GM12872 (cell line): ENCODE measurements around the gene GART.

ENCODE experiments used
- TF ChIP-seq, protein P1 (sequence below): IDR thresholded peaks from 3 replicates; pipeline ENCODE4 v1.5.1; 2011; ENCODE audit warnings: low read depth, mild to moderate bottlenecking, low read length, moderate library complexity; ENCODE audit not compliant: insufficient read depth

GART gene

DNA sequence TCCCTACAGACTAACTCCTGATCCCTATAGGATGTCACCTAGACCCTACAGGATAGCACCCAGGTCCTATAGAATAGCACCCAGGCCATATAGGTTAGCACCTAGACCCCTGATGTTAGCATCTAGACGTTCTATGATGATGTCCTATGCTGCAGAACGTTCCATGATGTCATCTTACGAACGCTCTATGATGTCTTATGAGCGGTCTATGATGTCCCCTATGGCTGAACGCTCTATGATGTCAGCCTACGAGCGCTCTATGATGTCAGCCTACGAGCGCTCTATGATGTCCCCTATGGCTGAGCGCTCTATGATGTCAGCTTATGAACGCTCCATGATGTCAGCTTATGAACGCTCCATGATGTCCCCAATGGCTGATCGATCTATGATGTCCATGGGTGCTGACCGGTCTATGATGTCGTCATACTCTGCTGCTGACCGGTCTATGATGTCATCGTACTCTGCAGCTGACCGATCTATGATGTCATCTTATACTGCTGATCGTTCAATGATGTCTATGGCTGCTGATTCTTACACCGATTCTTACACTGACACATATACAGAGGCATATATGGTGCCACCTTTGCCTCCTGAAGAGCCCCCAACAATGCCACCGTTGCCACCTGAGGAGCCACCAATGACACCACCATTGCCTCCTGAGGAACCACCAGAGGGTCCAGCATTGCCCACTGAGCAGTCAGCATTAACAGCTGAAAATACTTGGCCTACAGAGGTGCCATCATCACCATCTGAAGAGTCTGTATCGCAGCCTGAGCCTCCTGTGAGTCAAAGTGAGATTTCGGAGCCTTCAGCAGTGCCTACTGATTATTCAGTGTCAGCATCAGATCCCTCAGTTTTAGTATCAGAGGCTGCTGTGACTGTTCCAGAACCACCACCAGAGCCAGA, 10.4 kb upstream of the GART start:
- TF ChIP-seq, protein P1, sequence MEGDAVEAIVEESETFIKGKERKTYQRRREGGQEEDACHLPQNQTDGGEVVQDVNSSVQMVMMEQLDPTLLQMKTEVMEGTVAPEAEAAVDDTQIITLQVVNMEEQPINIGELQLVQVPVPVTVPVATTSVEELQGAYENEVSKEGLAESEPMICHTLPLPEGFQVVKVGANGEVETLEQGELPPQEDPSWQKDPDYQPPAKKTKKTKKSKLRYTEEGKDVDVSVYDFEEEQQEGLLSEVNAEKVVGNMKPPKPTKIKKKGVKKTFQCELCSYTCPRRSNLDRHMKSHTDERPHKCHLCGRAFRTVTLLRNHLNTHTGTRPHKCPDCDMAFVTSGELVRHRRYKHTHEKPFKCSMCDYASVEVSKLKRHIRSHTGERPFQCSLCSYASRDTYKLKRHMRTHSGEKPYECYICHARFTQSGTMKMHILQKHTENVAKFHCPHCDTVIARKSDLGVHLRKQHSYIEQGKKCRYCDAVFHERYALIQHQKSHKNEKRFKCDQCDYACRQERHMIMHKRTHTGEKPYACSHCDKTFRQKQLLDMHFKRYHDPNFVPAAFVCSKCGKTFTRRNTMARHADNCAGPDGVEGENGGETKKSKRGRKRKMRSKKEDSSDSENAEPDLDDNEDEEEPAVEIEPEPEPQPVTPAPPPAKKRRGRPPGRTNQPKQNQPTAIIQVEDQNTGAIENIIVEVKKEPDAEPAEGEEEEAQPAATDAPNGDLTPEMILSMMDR: no peak

DNA sequence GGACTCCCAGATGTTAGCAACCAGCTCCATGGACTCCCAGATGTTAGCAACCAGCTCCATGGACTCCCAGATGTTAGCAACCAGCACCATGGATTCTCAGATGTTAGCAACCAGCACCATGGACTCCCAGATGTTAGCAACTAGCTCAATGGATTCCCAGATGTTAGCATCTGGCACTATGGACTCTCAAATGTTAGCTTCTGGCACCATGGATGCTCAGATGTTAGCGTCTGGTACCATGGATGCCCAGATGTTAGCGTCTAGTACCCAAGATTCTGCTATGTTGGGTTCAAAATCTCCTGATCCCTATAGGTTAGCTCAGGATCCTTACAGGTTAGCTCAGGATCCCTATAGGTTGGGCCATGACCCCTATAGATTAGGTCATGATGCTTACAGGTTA, 9.7 kb upstream of the GART start:
- TF ChIP-seq, protein P1: no peak

DNA sequence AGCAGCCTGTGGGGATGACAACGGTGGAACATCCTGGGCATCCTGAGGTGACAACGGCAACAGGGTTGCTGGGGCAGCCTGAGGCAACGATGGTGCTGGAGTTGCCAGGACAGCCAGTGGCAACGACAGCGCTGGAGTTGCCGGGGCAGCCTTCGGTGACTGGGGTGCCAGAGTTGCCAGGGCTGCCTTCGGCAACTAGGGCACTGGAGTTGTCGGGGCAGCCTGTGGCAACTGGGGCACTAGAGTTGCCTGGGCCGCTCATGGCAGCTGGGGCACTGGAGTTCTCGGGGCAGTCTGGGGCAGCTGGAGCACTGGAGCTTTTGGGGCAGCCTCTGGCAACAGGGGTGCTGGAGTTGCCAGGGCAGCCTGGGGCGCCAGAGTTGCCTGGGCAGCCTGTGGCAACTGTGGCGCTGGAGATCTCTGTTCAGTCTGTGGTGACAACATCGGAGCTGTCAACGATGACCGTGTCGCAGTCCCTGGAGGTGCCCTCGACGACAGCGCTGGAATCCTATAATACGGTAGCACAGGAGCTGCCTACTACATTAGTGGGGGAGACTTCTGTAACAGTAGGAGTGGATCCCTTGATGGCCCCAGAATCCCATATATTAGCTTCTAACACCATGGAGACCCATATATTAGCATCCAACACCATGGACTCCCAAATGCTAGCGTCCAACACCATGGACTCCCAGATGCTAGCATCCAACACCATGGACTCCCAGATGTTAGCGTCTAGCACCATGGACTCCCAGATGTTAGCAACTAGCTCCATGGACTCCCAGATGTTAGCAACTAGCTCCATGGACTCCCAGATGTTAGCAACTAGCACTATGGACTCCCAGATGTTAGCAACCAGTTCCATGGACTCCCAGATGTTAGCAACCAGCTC, 9.1 kb upstream of the GART start:
- TF ChIP-seq, protein P1: no peak

DNA sequence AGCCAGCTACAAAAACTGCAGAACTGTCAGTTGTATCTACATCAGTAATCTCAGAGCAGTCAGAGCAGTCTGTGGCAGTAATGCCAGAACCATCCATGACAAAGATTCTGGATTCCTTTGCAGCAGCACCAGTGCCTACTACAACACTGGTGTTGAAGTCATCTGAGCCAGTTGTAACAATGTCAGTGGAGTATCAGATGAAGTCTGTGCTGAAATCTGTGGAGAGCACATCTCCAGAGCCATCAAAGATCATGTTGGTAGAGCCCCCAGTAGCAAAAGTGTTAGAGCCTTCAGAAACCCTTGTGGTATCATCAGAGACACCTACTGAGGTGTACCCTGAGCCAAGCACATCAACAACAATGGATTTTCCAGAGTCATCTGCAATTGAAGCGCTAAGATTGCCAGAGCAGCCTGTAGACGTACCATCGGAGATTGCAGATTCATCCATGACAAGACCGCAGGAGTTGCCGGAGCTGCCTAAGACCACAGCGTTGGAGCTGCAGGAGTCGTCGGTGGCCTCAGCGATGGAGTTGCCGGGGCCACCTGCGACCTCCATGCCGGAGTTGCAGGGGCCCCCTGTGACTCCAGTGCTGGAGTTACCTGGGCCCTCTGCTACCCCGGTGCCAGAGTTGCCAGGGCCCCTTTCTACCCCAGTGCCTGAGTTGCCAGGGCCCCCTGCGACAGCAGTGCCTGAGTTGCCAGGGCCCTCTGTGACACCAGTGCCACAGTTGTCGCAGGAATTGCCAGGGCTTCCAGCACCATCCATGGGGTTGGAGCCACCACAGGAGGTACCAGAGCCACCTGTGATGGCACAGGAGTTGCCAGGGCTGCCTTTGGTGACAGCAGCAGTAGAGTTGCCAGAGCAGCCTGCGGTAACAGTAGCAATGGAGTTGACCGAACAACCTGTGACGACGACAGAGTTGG, 8.2 kb upstream of the GART start:
- TF ChIP-seq, protein P1: no peak

DNA sequence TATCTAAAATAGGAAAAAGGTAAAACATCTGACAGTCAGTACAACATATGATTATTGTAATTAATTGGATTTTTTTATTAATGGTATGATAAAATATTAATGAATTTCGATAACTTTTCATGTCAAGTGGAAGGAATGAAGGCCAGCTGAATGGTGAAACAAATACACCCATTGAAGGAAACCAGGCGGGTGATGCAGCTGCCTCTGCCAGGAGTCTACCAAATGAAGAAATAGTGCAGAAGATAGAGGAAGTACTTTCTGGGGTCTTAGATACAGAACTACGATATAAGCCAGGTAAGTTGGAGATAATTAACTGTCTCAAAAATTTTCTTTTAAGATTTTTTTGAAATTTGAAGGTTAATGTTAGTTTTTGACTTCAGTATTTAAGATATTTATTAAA, 4.2 kb upstream of the GART start:
- TF ChIP-seq, protein P1: no peak

DNA sequence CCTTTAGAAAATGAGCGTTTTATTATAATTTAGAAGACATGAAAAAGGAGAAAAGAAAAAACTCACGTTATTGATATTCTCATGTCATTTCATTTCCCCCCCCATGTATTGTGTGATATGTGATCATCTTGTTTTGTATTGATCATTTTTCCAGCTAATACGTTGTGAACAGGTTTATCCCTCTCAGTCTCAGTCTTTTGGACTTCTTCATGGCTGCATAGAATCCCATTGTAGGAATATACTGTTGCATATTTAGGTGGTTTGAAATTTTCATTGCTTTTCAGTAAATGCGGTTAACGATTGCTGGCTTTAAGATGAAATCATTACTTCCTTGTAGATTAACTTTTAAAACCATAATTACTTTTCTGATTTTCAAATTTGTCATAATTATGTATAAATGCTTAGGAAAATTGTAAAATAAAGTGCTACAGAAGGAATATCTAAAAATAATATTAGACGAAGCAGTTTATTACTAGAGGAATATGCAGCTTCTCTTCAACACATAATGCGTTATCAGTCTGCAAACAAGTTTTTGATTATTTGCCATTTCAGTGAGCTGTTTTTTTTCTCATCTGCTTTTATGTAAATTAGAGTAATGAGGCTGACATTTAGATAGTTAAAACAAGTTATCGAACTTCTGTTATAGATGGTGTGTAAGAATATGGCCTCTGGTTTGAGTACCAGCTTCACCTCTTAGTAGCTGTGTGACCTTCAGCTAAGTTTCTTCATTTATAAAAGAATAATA, 2.7 kb upstream of the GART start:
- TF ChIP-seq, protein P1: no peak
